GM19193 (cell line): ENCODE data around the gene SLAIN1.

ENCODE experiments used
- POLR2A ChIP-seq: IDR thresholded peaks from 4 replicates; pipeline ENCODE4 v1.6.1; 2011; ENCODE audit not compliant: insufficient read depth, insufficient read length; ENCODE audit errors: extremely low read depth

Gene SLAIN1

DNA sequence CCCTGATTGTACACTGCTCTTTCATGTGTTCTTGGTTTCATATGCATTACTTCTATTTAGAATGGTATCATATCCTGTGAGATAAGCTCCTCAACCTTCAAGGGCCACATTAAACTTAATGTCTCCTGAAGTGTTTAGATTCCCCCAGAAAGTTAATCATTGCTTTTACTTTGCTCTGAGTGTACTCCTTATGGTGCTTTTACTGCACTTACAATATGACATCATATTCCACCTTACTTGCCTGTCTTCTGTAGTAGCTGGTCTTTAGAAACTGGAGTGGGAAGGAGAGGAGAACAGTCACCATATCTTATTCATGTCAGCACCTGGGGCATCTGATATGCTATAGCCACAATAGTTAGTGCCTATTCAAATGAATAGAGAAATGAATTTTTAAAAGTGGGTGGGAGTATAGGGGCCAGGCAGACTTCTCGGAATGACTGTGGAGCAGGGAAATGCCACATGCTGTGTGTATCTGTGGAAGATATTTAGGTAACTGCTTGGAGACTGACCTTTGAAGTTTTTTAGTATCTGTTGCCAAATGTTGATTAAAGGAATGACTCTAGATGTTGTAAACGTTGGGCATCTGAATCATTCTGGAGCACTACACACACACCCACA is 40.2 kb downstream of the SLAIN1 start:
- TF ChIP-seq POLR2A = no peak

DNA sequence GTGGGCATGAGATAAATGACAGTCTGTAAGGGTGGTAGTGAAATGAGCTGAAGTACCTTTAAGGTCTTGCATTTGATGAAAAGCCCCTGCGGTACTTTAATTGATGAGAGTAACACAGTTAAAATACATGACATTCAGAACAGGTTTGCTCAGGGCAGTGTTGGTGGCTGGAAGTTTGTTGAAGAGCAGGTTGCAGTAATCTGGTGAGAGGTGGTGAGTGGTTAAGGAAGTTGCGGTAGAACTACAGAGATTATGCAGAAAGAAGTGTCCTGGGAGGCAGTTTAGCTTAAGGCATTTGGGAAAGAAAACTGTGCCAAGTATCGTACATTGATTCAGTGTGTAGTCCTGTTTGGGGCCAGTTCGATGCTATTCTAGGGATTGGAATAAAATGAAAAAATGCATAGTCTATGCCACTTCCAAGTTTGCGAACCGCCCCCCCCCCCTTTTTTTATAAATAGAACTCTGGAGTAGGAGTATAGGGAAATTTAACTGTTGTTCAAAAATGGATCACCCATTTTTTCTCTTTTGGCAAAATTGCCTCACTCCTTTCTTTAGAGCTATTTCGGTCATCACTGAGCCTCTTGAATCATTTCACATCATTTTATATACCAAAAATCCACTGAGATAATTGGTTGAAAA is 42.7 kb downstream of the SLAIN1 start:
- no peak for TF ChIP-seq POLR2A

DNA sequence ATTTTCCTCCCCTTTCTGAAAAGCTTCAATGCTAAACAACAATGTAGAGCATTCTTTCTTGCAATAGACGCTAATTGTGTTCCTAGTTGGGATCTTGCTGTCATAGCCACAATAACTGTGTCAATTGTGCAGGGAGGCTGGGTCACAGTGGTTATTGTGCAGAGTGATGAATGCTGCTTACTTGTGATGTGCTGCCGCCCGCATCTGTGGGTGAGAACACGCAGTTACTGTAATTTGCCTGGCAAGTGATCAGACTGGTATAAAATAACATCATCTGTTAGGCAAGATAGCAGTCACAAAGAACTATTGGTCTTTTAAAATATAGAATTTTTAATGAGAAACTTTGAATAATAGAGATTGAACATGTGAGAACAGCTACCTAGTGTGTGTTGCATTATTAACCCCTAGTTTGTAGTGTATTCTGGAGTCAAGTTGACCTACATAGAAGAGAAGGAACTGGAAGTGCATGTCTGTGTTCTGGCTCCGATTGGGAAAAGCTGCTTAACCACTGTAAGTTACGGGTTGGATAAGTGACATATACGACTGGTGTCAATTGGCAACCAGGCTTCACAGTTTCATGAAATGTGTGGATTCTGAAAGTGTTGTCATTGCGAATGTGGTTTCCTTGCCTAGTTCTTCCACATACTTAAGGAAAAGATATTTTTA is 43.6 kb downstream of the SLAIN1 start:
- no peak for TF ChIP-seq POLR2A

DNA sequence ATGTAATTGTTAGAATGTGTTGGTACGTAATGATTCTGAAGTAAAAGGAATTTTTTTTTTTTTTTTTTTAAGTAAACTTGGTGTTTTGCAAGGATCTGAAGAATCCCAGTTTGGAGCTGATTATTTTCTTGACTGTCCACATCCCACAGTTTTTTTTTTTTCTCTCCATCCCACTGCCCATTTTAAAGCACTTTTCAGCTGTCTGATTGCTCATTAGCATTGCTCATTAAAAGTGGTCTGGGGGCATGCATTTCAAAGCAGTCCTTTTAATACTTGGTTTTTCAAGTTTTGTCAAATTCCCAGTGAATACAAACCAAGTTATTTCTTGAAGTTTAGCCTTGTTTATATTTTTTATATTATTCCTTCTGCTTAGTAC is 44.1 kb downstream of the SLAIN1 start:
- TF ChIP-seq POLR2A = no peak

DNA sequence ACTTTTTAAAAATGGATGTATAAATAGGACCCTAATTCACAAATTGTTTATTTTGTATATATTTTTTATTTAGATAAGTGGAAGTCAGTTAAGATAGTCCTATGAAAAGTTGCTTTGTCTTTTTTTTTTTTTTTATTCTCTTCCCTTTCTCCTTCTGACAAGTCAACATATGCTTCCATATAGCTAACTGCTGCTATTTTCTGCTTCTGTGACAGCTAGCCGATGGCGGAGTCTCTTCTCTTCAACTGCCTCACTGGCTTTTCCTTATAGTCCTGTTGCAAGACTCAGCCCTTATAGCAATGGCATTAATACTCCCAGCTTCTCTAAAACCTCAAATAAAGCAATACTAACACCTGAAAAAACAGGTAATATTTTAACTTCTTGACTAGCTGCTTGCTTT is 45.3 kb downstream of the SLAIN1 start:
- no peak for TF ChIP-seq POLR2A

DNA sequence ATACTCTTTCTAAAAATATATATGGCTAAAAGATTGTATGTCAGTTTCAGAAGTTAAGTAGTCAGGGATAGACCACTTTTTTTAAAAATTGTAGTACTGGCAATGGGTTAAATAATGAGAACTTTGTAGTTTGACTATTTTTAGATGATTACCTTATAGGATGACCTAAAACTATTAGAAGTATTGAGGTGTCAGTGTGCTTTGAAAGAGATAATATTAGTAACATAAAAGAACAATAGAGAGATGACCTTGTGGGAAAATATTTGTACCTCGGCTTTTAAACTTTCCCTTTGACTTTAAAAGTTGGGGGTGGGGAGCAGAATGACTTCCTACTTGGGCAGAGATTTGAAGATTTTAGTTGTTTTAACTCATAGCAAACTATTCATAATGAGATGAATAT is 48.3 kb downstream of the SLAIN1 start:
- TF ChIP-seq POLR2A = no peak

DNA sequence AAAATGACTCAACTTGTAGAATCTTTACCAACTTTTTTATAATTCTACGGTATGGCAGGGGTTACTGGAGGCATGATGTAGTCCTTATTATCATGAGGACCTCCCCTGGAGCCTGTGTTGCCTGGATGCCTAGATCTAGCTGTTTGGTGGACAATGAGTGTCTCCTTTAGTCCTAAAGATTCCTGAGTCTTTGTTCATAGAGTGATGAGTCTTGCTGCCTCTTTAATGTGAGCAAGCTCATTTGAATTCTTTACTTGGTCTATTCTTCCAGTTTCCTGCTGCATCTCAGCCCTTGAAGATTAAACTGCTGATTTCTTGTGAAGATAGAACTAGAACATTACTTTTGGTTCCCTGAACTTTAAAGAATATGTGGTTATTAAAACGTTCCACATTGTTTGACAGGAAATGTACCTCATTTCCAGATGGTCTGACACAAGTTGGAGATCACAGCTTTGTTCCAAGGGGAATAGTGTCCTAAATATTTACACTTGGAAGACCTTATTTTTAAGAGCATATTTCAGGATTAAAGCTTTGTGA is 51.9 kb downstream of the SLAIN1 start:
- TF ChIP-seq POLR2A = no peak

DNA sequence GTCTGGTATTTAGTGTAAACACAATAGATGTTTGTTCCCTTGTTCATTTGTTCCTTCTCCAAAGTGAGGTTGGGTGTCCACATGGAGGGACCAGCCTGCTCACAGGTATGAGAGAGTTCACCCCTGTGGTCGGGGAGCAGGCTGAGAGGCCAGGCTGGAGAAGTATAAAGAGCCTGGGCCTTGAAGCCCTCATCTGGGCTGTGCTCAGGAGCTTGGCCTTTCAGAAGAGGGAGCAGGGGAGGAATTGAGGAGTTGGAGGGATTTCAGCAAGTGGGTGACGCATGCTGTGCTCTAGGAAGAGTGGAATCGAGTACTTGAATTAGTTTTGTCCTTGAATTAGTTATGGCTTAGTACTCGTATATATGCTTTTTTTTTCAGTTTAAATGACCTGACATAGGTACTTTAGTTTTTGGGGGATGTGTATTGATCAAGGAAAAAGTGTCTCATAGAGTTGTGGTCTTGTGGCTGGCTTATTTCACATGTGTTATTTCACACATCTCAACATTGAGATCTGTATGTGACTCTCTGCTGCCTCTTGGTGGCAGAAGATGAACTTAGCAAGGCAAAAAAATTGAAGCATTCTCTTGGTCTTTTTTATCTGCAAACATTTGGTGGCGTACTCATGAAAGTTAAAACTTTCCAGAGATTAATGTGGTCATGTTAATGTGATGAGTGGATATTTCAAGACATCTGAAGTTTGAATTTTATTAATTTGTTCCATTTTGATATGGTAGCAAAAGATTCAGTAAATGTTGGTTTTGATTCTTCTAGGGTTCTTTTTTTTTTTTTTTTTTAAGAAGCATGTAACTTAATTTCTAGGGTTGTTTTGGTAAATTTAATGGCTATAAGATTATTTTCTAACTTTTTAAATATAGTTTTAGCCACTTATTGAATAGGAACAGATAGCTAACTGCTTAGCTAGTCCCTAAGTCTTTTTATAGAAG is 54.3 kb downstream of the SLAIN1 start:
- no peak for TF ChIP-seq POLR2A

DNA sequence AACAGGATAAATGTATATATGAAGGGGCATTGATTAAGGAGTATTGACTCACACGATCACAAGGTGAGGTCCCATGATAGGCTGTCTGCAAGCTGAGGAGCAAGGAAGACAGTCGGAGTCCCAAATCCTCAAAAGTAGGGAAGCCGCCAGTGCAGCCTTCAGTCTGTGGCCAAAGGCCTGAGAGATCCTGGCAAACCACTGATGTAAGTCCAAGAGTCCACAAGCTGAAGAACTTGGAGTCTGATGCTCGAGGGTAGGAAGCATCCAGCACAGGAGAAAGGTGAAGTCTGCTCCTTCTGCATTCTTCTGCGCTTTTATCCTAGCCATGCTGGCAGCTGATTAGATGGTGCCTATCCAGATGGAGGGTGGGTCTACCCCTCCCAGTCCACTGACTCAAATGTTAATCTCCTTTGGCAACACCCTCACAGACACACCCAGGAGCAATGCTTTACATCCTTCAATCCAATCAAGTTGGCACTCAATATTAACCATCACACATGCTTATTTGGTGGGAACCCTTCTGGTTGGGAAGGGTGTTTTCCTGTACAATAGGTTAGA is 55.1 kb downstream of the SLAIN1 start:
- no peak for TF ChIP-seq POLR2A

DNA sequence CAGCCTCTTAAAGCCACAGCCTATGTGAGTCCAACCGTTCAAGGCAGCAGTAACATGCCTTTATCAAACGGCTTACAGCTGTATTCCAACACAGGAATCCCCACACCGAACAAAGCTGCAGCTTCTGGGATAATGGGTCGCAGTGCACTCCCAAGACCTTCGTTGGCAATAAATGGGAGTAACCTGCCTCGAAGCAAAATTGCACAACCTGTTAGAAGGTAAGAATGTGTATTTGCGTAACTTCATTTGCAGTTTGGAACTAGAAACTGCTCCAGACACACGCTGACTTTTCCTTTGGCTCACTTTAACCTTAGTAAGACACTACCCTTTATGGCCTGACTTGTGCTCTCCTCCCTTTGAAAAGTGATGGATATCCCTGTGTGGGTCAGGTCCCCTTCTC is 63.4 kb downstream of the SLAIN1 start:
- TF ChIP-seq POLR2A = no peak

DNA sequence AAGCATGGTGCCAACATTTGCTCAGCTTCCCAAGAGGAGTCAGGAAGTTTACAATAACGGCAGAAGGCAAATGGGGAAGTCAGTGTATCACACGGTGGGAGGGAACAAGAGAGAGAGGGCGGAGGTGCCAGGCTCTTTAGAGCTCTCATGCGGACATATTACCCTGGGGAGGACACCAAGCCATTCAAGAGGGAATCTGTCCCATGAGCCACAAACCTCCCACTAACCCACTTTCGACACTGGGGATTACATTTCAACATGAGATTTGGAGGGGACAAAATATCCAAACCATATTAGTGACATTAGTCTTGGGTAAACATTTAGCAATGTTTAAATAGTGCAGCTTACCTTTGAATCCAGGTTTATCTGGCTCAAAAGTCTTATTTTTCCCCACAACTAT is 69.9 kb downstream of the SLAIN1 start:
- TF ChIP-seq POLR2A = no peak

DNA sequence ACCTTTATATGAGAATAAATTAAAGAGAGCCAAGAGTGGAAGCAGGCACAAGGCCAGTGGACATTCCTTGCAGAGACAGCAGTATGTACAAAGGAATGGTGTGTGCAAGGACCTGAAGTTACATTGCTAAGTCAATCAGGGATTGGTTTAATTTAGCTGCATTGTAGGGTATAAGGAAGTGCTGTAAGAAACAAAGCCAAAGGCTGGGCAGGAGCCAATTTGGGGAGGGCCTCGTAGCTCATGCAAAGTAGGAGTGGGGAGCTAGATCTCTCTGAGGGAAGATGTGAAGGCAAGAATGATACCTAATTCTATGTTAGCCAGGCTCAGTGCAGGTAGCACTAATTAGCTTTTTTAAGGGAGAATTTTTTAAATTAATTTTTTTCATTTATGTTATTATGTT is 76.7 kb downstream of the SLAIN1 start:
- no peak for TF ChIP-seq POLR2A

DNA sequence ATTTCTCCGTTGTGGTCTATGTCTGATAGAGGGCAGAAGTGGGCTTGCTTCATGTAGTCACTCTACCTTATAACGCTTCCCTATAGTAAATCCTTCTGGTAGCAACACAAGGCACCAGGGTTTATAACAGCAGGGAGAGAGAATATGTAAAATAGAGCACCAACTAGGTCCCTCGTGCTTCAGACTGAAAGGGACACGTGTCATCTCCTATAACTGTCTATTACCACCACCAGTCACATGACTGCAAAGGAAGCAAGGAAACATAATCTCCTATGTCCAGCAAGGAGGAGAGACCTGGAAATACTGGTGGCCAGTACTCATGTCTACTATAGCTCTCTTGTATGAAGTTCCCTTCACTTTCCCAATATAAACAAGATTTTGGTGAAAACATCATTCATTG is 79.2 kb downstream of the SLAIN1 start:
- no peak for TF ChIP-seq POLR2A

DNA sequence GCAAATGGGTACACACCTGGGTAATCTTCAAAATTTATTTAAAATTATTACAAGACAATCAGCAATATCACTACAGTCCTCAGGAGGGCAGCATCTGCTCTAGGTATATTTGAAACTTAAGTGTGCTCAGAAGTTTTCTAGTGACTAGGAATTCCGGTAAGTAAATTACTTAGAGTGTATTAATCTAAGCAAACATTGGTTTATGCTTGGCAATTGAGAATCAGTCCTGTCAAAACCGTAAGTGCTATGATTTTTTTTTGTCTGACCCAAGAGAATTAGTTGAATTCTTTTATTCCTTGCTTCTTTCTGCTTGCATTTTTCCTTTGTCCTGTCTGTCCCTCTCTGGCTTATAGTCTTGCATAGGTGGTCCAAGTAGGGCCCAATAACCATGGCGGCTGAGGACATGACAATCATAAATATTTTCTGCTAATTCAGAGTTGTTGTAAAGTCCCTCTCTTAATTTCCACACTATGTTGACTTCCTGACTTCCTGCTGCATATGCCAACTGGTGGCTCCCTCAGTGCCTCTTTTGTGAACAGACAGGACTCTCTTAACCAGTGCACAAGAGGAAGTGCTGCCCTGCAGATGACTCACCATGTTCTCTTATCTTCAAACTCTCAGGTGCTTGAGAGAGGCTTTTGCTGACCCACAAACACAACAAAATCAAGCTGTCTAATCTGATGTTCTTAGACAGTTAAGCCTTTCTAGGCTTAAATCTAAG is 82.2 kb downstream of the SLAIN1 start:
- no peak for TF ChIP-seq POLR2A
